Skeletal muscle cell (primary cell): ENCODE measurements around the gene TIMM44.
"Not testable (repeated sequence)": the region's sequence is repeated elsewhere in the genome, so short reads cannot be mapped to it uniquely, and the experiment has no call there.

Experiments
- DNase-seq: peaks from one replicate; pipeline ENCODE4 v3.0.0-alpha.2; 2010; ENCODE audit warnings: low read depth
- H3K4me3 ChIP-seq: 2 replicates; pipeline ENCODE4 v1.5.1; 2011; ENCODE audit warnings: low read depth, mild to moderate bottlenecking, control low read depth, low read length, moderate library complexity

The TIMM44 gene

GRCh38 chr19:7918615-7919421, 24.6 kb downstream of the TIMM44 start:
- no peak overlapping the region for H3K4me3 ChIP-seq
- DNase-seq: no peak

DNA sequence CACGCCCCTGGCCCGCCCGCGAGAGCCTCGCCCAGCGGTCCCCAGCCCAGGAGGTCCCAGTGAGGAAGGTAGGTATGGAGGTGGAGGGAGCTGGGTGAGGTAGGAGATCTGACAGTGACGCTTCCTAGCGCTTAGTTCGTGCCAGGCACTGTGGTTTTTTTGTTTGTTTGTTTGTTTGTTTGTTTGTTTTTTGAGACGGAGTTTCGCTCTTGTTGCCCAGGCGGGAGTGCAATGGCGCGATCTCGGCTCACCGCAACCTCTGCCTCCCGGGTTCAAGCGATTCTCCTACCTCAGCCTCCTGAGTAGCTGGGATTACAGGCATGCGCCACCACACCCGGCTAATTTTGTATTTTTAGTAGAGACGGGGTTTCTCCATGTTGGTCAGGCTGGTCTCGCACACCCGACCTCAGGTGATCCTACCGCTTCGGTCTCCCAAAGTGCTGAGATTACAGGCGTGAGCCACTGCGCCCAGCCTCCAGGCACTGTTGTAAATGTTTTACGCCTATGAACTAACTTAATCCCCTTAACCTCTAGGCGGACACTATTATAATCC, 25.3 kb downstream of the TIMM44 start:
- DNase-seq: not testable (repeated sequence)
- H3K4me3 ChIP-seq: peak overlapping the region; percentile 51

- peak overlapping the region; percentile 51 for H3K4me3 ChIP-seq
These were observed 26.0 kb downstream of the TIMM44 start for GRCh38 chr19:7917267-7918061.

GRCh38 chr19:7916955-7917266, 26.6 kb downstream of the TIMM44 start:
- no peak for DNase-seq
- peak overlapping the region; percentile 51 for H3K4me3 ChIP-seq

More at GRCh38 chr19:7917267-7918061, 26.0 kb downstream of the TIMM44 start:
- no peak for DNase-seq

GRCh38 chr19:7916103-7916954, 27.1 kb downstream of the TIMM44 start:
- H3K4me3 ChIP-seq: peak overlapping the region; percentile 51
- no peak for DNase-seq

DNA sequence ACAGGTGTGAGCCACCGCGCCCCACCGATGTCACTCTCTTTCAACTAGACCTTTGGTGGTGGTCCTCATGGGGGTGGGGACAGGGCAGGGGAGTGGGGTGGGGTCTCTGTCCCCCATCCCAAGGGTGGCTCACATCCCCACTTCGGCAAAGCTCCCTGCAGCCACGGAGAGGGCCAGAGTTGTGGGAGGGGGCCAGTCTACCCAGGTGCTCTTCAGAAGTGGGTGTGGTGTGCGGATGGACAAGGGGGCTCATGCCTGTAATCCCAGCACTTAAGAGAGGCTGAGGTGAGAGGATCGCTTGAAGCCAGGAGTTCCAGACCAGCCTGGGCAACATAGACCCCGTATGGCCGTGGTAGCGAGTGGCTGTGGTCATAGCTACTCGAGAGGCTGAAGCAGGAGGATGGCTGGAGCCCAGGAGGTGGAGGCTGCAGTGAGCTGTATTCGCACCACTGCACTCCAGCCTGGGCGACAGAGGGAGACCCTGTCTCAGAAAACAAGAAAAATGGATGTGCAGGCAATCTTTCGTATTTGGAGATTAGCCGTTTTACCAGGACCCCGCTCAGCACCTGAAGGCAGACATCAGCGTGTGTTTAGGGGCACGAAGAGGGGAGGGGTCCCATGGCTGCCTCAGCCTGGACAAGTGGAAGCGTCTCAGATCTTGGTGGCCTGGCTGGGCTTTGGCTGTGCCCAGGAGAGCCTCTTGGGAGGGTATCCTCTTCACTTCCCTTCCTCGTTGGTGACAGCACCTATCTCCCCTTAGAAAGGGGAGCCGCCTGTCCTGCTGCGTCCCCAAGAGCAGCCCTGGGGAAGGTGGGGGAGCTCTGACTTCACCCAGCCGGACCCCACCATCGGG, 28.0 kb downstream of the TIMM44 start:
- no peak for DNase-seq
- peak overlapping the region; percentile 51 for H3K4me3 ChIP-seq

GRCh38 chr19:7914598-7915045, 28.8 kb downstream of the TIMM44 start, which contains the start of gene TGFBR3L:
Gene TGFBR3L (plus strand): TSS chr19:7914830.
- peak within 1 kb of the TSS; percentile 51 for H3K4me3 ChIP-seq
- no peak for DNase-seq

DNA sequence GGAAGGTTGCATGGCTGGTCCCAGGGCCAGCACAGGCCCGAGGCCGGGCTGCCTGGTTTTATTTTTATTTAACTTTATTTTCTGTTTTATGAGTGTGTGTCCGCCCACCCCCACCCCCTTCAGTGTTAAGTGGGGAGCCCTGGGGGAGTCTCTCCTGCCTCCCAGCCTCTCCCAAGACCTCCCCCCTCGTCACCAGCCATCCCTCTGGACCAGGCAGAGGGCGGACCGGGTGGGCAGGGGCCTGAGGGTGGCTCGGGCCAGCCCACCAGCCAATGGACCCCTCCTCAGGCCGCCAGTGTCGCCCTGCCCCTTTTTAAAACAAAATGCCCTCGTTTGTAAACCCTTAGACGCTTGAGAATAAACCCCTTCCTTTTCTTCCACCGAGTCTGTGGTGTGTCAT, 29.4 kb downstream of the TIMM44 start:
- DNase-seq: no peak
- H3K4me3 ChIP-seq: no peak overlapping the region

- DNase-seq: no peak
- H3K4me3 ChIP-seq: no peak overlapping the region
These were observed 29.8 kb downstream of the TIMM44 start for GRCh38 chr19:7913652-7914051.

DNA sequence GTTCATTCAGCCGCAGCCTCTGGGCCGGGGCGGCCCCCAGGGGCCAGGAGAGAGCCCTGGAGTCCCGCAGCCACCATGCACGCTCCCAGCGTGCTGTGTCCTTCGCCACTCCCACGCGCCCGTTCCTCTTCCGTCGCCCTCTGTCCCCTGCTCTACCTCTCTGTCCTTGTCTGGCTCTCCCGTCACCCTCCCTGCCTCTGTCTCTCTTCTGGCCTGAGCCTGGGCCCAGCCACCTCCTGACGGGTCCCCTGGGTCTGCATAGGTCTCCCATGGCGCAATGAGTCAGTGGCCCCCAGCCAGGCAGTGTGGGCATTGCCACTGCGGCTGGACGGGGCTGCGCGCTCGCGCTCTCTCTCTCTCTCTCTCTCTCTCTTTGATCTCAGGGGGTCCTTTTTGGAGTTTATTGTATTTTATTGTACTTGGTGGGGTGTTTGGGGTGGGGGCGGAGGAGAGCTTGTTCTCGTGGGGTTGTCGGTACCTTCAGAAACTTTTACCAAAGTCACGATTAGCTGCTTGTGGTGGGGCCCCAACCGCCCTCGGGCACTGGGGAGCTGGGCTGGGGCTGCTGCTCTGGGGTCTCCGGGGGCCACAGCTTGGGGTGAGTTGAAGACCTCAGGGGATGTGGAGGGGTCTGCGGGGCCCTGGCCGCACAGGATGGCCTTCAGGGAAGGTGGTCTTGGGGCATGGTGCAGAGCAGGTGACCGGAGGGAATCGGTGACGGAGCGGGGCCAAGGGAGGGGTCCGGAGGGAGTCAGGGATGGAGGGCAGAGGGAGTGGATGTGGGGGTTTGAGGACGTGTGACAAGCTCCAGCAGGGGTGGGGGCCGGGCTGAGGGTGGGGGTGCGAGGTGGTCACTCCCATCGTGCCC, 30.5 kb downstream of the TIMM44 start:
- DNase-seq: no peak
- H3K4me3 ChIP-seq: no peak overlapping the region

- DNase-seq: no peak
- H3K4me3 ChIP-seq: no peak overlapping the region
These were observed 31.2 kb downstream of the TIMM44 start for GRCh38 chr19:7912144-7912696.

GRCh38 chr19:7911508-7912143, 31.8 kb downstream of the TIMM44 start:
- H3K4me3 ChIP-seq: no peak overlapping the region
- DNase-seq: no peak

- no peak for DNase-seq
- H3K4me3 ChIP-seq: no peak overlapping the region
These were observed 32.9 kb downstream of the TIMM44 start for GRCh38 chr19:7910321-7911161.

GRCh38 chr19:7909471-7910067, 33.9 kb downstream of the TIMM44 start:
- no peak for DNase-seq
- H3K4me3 ChIP-seq: no peak overlapping the region

- H3K4me3 ChIP-seq: no peak overlapping the region
- no peak for DNase-seq
These were observed 34.6 kb downstream of the TIMM44 start for GRCh38 chr19:7908742-7909461.
